Measurements from ENCODE around the gene SEMA4D. TPM values are rescaled to one million over a fixed set of nuclear protein-coding genes. Genes with fewer than 3 reads are reported as not detected.

Gene SEMA4D
- total RNA-seq = 38.2 TPM

GRCh38 chr9:89497978-89498851 is at the start of gene SEMA4D:
Gene SEMA4D (minus strand): TSS chr9:89498113. CDS start chr9:89405456, 92,657 bp downstream.

GRCh38 chr9:89318123-89319014 is 179.5 kb downstream of the SEMA4D start, which contains the start of gene SECISBP2:
Gene SECISBP2 (plus strand): TSS chr9:89318500. CDS start chr9:89318577, 77 bp downstream.

Small RNA genes within 50 kb of the gene (small RNA-seq; reads per million reads assigned to genes)
- not detected for gene MIR3153 (ENCODE audit: low replicate concordance)

Other genes starting within 250 kb of the SEMA4D start
- gene CKS2, start 186.9 kb downstream of the SEMA4D start, total RNA-seq = 31.6 TPM
- 171 TPM for gene SECISBP2, start 179.6 kb downstream of the SEMA4D start, total RNA-seq
- gene GADD45G, start 106.9 kb upstream of the SEMA4D start, total RNA-seq = 13.8 TPM

Measured in parietal lobe (tissue), 2 donors.